Fibroblast of lung (primary cell): ENCODE results near the gene INPP1. TPM values are rescaled to one million over a fixed set of nuclear protein-coding genes. Genes with fewer than 3 reads are reported as not detected.
"Not testable (repeated sequence)": the region's sequence is repeated elsewhere in the genome, so short reads cannot be mapped to it uniquely, and the experiment has no call there.

Source experiments
- DNase-seq, 2 donors: peaks; one replicate each; pipeline versions ENCODE4 v3.0.0 to v3.0.0-alpha.2; 2010; ENCODE audit warnings: low read depth in 2 of 2
- H2AFZ ChIP-seq: 2 replicates; pipeline ENCODE4 v1.5.1; 2012; ENCODE audit warnings: low read length, control low read depth, inconsistent platforms
- H3K27ac ChIP-seq: 2 replicates; pipeline ENCODE4 v1.5.1; 2011; ENCODE audit warnings: low read length, control low read depth; ENCODE audit not compliant: insufficient read depth
- H3K27me3 ChIP-seq: 2 replicates; pipeline ENCODE4 v1.5.1; 2011; ENCODE audit warnings: mild to moderate bottlenecking, low read length; ENCODE audit not compliant: control insufficient read depth, insufficient read depth
- H3K36me3 ChIP-seq: 2 replicates; pipeline ENCODE4 v1.5.1; 2011; ENCODE audit warnings: low read length; ENCODE audit not compliant: control insufficient read depth, insufficient read depth
- H3K4me1 ChIP-seq: 2 replicates; pipeline ENCODE4 v1.5.1; 2011; ENCODE audit warnings: low read length; ENCODE audit not compliant: control insufficient read depth, insufficient read depth; ENCODE audit errors: extremely low read depth
- H3K4me2 ChIP-seq: 2 replicates; pipeline ENCODE4 v1.5.1; 2011; ENCODE audit warnings: low read length, control low read depth; ENCODE audit not compliant: insufficient read depth; ENCODE audit errors: extremely low read depth
- H3K4me3 ChIP-seq, 4 experiments: fragments of 200-600 bp in 1 of 4; sonication (generic) in 1 of 4; replicated peaks in 1 of 4; 2 replicates each; pipeline ENCODE4 v1.5.1; 2011 to 2016; ENCODE audit warnings: low read length in 4 of 4, low read depth in 3 of 4, mild to moderate bottlenecking in 3 of 4, control low read depth in 2 of 4, inconsistent platforms in 1 of 4, mixed read lengths in 1 of 4; ENCODE audit not compliant: insufficient read depth in 1 of 4; ENCODE audit errors: control extremely low read depth in 1 of 4
- H3K79me2 ChIP-seq: 2 replicates; pipeline ENCODE4 v1.5.1; 2012; ENCODE audit warnings: mild to moderate bottlenecking, low read length, inconsistent platforms; ENCODE audit not compliant: control insufficient read depth, insufficient read depth
- H3K9ac ChIP-seq: 2 replicates; pipeline ENCODE4 v1.5.1; 2011; ENCODE audit warnings: mild to moderate bottlenecking, low read length, control low read depth; ENCODE audit not compliant: insufficient read depth
- H3K9me3 ChIP-seq: 2 replicates; pipeline ENCODE4 v1.5.1; 2012; ENCODE audit warnings: low read depth, low read length; ENCODE audit not compliant: control insufficient read depth, insufficient read depth
- H4K20me1 ChIP-seq: 2 replicates; pipeline ENCODE4 v1.5.1; 2011; ENCODE audit warnings: low read length; ENCODE audit not compliant: control insufficient read depth, insufficient read depth; ENCODE audit errors: extremely low read depth
- EZH2 ChIP-seq: IDR thresholded peaks from 2 replicates; pipeline ENCODE4 v1.5.1; 2012; ENCODE audit warnings: low read length, control low read depth, mild to moderate bottlenecking; ENCODE audit errors: missing control alignments
- polyA minus RNA-seq: library from RNA; depleted of rRNA, polyadenylated mRNA; stranded (reverse); fragments of >200 nt; gene quantifications from 2 replicates; pipeline ENCODE4 v1.2.3, GENCODE V29; 2011; ENCODE audit warnings: low replicate concordance
- polyA plus RNA-seq, 2 donors: library from polyadenylated mRNA; depleted of rRNA in 1 of 2; stranded (reverse) in 1 of 2; unstranded in 1 of 2; fragments of >200 nt; gene quantifications; 2 replicates each; pipeline ENCODE4 v1.2.1, GENCODE V29; 2011 to 2012; ENCODE audit warnings: missing spikeins in 1 of 2
- total RNA-seq: library from RNA; depleted of rRNA; stranded (reverse); fragments of >200 nt; gene quantifications from 2 replicates; pipeline ENCODE4 v1.2.1, GENCODE V29; 2014
- TF ChIP-seq, protein P1 (sequence below), 2 donors: IDR thresholded peaks in 1 of 2; conservative IDR thresholded peaks in 1 of 2; 1 replicate in 1 of 2; 2 replicates in 1 of 2; pipeline ENCODE4 v1.5.1; 2011 to 2012; ENCODE audit warnings: low read length in 2 of 2, control low read depth in 1 of 2, inconsistent platforms in 1 of 2, low read depth in 1 of 2, mild to moderate bottlenecking in 1 of 2

Gene INPP1, protein sequence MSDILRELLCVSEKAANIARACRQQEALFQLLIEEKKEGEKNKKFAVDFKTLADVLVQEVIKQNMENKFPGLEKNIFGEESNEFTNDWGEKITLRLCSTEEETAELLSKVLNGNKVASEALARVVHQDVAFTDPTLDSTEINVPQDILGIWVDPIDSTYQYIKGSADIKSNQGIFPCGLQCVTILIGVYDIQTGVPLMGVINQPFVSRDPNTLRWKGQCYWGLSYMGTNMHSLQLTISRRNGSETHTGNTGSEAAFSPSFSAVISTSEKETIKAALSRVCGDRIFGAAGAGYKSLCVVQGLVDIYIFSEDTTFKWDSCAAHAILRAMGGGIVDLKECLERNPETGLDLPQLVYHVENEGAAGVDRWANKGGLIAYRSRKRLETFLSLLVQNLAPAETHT
- total RNA-seq (13.4 and 14.0 TPM in 2 replicates), polyA plus RNA-seq (16.4 and 17.6 TPM in 2 replicates), polyA minus RNA-seq (1.7 and 10.3 TPM in 2 replicates)
- 21.2 and 28.7 TPM in 2 replicates for polyA plus RNA-seq (2012)

DNA sequence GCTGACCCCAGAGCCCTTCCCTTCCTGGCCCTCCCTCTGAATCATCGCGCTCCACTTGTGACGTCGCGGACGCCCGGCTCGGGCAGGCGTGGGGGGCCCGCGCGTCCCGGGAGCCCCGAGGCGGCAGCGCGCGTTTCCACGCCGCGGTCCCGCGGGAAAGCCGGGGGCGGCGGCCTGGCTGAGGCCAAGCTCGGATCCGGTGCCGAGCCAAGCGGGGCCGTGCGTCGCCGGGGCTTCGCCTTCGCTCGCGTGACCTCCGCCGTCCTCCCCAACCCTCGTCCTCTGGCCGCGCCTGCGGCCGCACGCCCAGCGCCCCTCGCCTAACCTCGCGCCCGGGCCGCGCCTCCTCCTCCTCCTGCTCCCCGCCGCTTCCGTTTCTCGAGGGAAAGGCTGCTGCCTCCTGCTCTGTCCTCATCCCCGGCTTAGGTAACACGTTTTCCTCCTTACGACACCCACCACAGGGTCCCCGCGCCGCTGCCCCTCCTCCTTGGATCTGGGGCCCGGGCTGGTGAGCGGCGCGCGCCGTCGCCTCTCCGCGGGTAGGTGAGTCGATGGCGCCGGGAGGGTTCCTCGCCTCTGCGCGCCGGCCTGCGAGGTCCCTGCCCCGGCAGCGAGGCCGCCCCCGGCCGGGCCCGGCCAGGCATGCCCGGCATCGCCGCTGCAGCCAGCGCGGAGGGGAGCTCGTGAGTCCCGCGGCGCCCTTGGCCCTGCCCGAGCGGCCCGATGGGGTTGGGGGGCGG lies at the start of gene INPP1:
TSS of gene INPP1 (plus strand) at position 54 of the 740 bp plus-strand sequence. CDS start 16,514 bp downstream, outside the sequence.
- Histone ChIP-seq H3K36me3 (no peaks in the 10 kb centered on the region), H3K9me3 (no peaks in the 10 kb centered on the region), H3K79me2 (peaks cover 25% of the 10 kb centered on the region), H3K4me2 (peak within 1 kb of the TSS; percentile 75), H2AFZ (peak within 1 kb of the TSS; percentile 81), H3K4me1 (no peaks in the 10 kb centered on the region), H3K4me3 (peak within 1 kb of the TSS; percentile 59 to 88 (median 75)), H4K20me1 (no peaks in the 10 kb centered on the region), H3K9ac (peak within 1 kb of the TSS; percentile 86), H3K27me3 (no peaks in the 10 kb centered on the region), H3K27ac (peak within 1 kb of the TSS; percentile 87)
- no peak for TF ChIP-seq EZH2
- TF ChIP-seq, protein P1, sequence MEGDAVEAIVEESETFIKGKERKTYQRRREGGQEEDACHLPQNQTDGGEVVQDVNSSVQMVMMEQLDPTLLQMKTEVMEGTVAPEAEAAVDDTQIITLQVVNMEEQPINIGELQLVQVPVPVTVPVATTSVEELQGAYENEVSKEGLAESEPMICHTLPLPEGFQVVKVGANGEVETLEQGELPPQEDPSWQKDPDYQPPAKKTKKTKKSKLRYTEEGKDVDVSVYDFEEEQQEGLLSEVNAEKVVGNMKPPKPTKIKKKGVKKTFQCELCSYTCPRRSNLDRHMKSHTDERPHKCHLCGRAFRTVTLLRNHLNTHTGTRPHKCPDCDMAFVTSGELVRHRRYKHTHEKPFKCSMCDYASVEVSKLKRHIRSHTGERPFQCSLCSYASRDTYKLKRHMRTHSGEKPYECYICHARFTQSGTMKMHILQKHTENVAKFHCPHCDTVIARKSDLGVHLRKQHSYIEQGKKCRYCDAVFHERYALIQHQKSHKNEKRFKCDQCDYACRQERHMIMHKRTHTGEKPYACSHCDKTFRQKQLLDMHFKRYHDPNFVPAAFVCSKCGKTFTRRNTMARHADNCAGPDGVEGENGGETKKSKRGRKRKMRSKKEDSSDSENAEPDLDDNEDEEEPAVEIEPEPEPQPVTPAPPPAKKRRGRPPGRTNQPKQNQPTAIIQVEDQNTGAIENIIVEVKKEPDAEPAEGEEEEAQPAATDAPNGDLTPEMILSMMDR (conservative IDR thresholded peaks at IDR 0.05 in 1 of 2, IDR thresholded peaks at IDR 0.05 in 1 of 2; ENCODE audit: low read depth in 1 of 2, low read length in 2 of 2) = no peak
- DNase-seq = peak; percentile 65 to 69

DNA sequence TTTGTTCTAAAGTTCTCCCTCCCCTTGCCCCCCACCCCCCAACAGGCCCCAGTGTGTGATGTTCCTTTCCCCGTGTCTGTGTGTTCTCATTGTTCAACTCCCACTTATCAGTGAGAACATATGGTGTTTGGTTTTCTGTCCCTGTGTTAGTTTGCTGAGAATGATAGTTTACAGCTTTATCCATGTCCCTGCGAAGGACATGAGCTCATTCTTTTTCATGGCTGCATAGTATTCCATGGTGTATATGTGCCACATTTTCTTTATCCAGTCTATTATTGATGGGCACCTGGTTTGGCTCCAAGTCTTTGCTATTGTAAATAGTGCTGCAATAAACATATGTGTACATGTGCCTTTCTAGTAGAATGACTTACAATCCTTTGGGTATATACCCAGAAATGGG lies 45.5 kb upstream of the INPP1 start:
- H3K4me1 ChIP-seq, H4K20me1 ChIP-seq: not testable (repeated sequence)

DNA sequence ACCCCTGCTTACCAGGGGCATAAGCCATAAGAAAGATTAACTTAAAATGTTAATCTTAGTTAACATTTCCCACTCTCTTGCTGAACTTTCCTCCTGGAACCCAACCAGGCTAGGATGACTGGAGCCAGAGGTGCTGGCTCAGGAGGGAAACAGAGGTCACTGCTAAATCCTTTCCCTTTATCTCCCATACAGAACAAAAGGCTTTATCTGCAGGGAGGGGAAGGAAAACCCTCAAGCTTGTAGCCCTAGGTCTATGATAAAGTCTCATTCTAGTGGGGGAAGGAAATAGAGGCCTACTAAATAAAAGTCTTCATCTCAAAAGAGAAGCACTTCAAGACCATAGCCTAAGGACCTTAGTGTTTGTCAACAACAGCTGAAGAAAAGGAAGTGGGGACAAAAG lies 42.4 kb upstream of the INPP1 start:
- Histone ChIP-seq H3K79me2 (no peaks in the 10 kb centered on the region), H3K27ac (no peak overlapping the region), H2AFZ (no peak overlapping the region), H4K20me1 (no peaks in the 10 kb centered on the region), H3K36me3 (no peaks in the 10 kb centered on the region), H3K4me3 (no peak overlapping the region), H3K4me2 (no peak overlapping the region), H3K27me3 (no peaks in the 10 kb centered on the region), H3K9ac (no peak overlapping the region), H3K9me3 (no peaks in the 10 kb centered on the region), H3K4me1 (no peaks in the 10 kb centered on the region)
- TF ChIP-seq, protein P1 (conservative IDR thresholded peaks at IDR 0.05 in 1 of 2, IDR thresholded peaks at IDR 0.05 in 1 of 2; ENCODE audit: low read depth in 1 of 2, low read length in 2 of 2) = no peak
- TF ChIP-seq EZH2 = no peak
- no peak for DNase-seq

More for the DNA sequence above, 45.5 kb upstream of the INPP1 start:
- not testable (repeated sequence) for DNase-seq, H3K27ac ChIP-seq, H3K4me3 ChIP-seq, H2AFZ ChIP-seq, H3K27me3 ChIP-seq, H3K9me3 ChIP-seq, H3K36me3 ChIP-seq, H3K9ac ChIP-seq, H3K79me2 ChIP-seq, H3K4me2 ChIP-seq
